HG03139 (cell line): ENCODE data around the gene SBNO2.

Experiments used
- ATAC-seq: cut with Tn5 transposase; IDR thresholded peaks from one replicate; pipeline ENCODE4 v1.9.1; 2021; ENCODE audit not compliant: unreplicated experiment

Gene SBNO2

DNA sequence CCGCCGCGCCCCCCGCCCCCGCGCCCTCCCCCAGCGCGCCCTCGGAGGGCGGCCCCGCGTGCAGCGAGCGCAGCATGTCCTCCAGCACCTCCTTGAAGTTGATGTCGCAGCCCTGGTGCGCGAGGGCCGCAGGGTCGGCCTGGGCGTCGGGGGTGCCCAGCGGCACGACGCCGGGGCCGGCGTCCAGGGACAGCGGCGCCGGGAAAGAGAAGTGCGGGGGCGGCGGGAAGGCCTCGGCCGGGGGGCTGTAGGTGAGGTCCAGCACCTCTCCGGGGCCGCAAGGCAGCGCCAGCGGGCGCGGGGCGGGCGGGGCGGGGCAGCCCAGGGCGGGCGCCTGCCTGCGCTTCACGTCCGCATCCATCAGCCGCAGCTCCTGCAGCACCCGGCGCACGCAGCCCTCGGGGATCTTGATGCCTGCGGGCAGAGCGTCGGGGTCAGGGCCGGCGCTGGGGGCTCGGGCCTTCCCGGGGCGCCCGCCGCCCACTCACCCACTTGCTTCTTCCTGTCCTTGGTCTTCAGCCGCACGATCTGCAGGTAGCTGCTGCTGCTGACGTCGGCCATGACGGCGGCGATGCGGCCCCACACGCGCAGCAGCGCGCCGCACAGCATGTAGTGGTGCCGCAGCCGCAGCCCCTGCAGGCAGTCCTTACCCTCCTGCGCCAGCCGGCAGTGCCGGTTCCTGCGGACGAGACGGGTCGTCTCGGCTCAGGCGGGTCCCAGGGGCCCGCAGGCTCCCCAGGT is 65.6 kb downstream of the SBNO2 start:
- no peak for ATAC-seq

DNA sequence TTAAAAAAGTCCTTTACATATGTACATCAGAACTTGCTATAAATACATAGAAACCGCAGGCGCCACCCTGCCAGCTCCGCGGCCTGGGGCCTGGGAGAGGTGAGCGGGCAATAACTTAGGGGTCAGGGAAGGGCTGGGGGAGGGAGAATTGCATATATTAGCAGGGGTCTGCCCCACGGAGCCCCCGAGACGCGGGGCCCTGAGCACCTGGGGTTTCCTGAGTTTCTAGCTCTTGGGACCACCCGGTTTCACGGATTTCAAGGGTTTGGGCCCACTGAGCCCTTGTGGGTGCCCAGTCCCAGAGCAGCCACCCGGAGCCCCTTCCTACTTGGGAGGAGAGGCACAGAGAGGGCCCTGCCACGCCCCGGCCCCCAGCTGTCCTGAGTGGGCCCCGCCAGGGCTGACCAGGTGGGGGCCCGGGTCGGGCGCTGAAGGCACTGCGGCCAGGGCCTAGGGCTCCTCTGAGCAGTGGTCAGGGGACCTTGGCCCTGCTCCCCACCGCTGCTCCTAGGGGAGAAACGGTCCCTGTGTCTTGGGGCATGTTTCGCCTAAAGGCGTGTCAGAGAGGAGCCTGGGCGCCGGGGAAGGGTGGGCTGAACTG is 66.3 kb downstream of the SBNO2 start:
- no peak for ATAC-seq

DNA sequence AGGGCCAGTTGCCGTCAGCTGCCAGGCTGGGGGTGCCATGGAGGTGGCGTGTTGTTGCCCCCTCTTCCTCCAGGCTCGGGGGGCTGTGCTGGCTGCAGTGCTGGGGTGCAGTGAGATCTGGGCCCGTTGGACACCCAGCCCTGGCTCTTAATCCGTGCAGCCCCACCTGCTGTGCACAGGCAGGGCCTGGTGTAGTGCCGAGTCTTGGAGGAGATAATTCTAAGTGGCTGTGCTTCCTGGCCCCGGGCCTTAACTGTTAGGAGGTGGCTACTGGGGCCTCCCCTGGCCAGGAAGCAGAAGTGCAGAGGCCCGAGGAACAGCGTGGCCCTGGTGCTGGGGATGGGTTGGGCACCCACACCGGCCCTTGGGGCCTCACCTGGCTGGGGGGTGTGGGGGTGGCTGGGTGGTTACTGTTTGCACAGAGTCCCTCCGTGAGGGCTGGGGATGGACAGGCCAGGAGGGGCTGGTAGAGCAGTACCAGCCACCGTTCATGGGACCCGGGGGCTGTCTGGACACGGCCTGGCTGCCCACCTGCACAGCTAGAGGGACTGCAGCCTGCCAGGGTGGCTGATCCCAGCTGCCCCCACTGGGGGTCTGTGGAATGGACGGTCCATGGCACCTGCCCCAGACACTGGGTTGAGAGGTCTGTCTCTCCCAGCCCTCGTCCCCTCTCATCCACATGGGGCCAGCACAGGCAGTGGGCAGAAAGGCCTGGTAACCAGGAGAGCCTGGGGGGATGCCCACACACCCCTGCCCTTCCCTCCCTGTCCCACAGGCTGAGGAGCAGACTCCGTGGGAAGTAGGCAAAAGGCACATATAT is 67.0 kb downstream of the SBNO2 start:
- ATAC-seq = no peak

DNA sequence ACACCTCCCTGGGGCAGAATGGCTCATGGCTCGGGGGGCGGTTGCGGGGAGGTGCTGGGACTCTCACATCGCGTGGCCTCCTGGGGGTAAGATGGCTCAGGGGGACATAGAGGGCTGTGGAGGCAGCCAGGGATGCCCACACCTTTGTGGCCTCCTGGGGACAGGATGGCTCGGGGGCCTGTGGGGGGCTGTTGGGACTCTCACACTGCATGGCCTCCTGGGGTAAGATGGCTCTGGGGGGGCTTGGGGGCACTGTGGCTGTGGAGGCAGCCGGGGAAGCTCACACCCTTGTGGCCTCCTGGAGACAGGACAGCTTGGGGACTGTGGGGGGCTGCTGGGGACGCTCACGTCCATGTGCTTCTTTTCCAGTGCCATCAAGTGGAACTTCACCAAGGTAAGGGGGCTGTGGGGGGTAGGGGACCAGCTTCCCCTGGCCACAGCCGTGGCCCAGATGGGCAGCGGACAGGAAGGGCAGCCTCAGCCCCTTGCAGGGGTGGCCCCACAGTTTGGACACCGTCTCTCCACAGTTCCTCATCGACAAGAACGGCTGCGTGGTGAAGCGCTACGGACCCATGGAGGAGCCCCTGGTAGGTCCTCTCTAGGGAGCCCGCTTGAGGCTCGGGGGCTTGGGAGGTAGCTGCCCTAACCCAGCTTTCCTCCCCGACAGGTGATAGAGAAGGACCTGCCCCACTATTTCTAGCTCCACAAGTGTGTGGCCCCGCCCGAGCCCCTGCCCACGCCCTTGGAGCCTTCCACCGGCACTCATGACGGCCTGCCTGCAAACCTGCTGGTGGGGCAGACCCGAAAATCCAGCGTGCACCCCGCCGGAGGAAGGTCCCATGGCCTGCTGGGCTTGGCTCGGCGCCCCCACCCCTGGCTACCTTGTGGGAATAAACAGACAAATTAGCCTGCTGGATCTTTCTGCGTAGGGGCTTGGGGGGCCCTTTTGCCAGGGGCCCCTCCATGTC is 67.9 kb downstream of the SBNO2 start:
- ATAC-seq = no peak

DNA sequence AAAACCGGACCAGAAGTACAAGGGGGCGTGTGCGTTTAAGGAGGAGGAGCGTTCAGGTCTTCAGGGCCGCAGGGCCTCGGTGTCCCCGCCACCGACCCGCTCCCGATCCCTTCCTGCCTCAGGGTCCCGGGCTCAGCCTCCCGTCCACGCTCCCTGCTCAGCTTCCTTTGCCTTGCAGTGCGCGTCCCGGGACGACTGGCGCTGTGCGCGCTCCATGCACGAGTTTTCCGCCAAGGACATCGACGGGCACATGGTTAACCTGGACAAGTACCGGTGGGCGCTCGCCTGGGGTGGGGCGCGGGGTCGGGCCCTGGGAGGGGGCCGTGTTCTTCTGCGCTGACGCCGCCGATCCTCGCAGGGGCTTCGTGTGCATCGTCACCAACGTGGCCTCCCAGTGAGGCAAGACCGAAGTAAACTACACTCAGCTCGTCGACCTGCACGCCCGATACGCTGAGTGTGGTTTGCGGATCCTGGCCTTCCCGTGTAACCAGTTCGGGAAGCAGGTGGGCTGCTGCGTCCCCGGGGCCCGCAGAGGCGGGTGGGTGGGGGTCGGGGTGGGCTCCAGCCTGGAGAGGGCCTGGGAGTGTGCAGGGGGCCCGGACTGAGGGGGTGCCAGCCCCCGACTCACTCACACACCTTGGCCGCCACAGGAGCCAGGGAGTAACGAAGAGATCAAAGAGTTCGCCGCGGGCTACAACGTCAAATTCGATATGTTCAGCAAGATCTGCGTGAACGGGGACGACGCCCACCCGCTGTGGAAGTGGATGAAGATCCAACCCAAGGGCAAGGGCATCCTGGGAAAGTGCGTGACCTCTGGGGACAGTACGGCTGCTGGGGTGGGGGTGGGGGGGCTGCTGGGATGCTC is 68.8 kb downstream of the SBNO2 start:
- no peak for ATAC-seq

DNA sequence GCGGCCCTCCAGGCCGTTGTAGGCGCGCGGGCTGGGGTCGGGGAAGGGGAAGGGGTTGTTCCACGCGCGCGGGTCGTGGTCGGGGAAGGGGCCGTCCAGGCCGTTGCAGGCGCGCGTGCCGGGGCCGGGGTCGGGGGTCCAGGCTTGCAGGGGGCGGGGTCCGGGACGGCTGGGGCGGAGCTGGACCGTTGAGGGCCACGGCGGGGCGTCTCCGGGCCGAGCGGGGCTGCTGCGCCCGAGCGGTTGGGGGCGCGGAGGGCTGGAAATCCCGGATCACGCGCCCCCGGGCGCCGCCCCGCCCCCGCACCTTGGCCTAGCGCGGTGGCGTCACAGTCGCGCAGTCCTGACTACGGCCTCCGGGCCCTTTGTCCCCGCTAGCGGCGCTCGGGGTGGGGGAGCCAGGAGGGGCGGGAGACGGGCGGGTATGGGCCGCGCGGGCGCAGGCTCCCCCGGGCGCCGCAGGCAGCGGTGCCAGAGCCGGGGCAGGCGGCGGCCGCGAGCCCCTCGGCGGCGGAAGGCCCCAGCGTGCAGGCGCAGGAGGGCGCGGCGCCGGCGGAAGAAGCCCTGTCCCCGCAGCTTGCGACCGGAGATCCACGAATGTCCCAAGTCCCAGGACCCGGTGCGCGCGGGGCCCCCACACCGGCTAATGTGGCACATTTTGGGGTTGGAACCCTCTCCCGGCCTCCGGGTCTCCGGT is 69.6 kb downstream of the SBNO2 start:
- ATAC-seq = peak; percentile 30

DNA sequence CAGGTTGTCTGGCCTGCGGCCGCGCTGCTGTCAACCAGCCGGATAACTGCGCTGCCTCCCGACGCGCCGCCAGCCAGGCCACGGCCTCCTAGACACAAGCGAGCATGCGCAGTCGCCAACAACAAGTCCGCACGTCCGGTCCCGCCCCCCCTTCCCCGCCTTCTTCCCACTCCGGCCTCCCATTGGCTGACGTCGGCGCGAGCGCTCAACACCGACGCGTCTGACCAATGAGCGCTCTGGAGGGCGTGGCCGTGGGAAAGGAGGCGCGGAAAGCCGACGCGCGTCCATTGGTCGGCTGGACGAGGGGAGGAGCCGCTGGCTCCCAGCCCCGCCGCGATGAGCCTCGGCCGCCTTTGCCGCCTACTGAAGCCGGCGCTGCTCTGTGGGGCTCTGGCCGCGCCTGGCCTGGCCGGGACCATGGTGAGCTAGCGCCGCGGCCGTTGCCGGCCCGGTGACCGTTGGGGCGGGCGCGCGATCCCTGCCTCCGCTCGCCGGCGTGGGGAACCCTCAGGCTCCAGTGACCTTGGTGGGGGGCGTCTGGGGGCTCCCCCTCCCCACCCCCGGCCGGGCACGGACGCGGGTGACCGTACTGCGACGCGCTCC is 70.3 kb downstream of the SBNO2 start, which contains the start of gene GPX4:
GPX4 (plus strand) TSS at position 287 of the 603 bp plus-strand sequence; CDS start at position 337, 50 bp downstream.
- ATAC-seq = peak; percentile 57

DNA sequence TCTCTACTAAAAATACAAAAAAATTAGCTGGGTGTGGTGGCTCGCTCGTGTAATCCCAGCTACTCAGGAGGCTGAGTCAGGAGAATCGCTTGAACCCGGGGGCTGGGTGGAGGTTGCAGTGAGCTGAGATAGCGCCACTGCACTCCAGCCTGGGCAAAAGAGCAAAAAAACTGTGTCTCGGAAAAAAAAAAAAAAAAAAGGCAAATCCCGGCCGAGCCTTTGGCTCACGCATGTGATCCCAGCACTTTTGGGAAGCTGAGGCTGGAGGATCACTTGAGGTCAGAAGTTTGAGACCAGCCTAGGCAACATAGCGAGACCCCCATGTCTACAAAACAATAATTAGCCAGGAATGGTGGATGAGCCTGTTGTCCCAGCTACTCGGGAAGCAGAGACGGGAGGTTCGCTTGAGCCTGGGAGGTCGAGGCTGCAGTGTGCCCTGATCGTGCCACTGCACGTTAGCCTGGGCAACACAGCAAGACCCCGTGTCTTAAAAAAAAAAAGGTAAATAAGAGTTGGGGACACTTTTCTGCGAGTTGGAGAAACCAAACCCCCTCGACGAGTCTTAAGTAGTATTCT is 70.8 kb downstream of the SBNO2 start:
- ATAC-seq = no peak

DNA sequence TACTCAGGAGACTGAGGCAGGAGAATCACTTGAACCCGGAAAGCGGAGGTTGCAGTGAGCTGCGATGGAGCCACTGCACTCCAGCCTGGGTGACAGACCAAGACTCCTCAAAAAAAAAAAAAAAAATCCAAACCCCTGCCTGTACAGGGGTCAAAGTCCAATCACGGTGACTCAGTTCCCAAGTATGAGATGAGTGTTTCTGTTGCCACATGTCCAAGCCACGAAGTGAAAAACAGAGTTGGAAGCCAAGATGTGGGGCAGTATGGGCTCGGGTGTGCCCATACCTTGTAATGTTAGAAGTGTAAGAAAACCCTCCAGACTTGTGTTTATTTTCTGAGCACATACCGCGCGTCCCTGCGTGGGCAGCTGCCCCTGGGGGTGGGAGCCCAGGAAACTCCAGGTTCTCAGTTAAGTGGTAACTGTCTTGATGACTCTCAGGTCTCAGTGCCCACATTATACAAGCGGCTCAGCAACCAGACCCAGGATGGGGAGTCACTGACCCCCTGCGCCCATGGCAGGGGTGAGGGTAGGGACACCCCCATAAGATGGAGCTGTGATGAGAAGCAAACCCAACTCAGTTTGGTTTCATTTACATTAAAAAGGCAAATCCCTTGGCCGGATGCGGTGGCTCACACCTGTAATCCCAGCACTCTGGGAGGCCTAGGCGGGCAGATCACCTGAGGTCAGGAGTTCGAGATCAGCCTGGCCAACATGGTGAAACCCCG is 71.5 kb downstream of the SBNO2 start:
- no peak for ATAC-seq

DNA sequence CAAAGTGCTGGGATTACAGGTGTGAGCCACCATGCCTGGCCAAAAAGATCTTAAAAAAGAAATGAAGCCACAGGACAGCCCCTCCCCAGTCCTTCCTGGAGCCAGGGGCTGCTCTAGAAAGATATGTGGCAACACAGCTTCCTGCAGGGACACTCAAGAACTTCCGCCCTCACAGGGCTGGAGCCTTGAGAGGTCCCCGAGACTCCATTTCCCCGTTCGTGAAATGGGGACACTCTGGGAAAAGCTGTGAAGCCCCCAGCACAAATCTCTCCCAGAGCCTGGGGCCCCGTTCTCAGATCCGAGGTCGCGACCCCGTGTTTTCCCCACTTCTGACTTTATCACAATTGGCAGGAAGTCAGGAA is 72.8 kb downstream of the SBNO2 start:
- ATAC-seq = no peak

DNA sequence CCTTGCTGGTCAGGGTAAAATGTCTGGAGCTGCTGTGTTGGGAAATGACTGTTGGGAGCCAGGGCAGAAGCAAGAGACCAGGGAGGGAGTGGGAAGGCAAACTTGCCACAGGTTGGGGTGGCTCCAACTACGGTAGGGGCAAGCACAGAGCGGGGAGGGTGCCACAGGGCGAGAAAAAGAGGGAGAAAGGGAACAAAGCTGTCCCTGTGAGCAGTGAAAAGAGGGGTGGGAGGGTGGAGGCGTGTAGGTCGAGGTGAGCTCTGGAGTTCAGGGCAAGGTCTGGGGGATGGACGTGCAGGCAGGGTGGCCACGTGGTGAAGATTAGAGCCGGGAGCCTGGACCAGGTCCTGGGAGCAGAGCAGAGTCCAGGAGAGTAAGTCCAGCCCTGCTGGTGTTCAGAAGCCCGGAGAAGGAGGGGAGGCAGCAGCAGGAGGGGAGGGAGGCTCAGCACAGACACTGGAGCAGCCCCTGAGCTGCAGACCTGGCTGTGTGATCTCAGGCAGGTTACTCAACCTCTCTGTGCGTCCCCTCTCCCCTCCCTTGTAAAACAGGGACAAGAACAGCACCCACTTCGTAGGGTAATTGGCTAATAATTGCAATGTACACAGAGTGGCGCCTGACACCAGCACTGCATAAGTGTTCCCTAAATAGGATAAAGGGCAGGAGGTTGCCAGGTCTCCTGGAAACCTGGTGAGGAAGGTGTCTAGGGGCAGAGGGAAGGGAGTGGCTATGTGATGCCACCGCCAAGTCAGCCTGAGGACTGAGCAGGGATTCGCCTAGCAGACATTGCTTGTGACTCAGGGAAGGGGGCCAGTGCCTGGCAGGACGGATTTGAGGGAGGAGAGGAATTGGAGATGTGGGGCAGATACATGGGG is 75.7 kb downstream of the SBNO2 start:
- ATAC-seq = no peak

DNA sequence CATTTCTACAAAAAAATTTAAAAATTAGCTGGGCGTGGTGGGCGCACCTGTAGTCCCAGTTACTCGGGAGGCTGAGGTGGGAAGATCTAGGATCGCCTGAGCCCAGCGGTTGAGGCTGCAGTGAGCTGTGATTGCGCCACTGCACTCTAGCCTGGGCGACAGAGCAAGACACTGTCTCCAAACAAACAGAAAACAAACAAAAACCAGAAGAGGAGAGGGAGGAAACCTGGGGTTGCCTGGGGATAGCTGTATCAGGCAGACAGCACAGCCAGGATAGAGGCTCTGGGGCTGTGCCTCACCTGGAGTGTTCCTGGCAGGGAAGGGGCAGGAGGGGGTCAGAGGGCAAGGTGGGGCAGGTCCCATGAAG is 76.3 kb downstream of the SBNO2 start:
- ATAC-seq = no peak

DNA sequence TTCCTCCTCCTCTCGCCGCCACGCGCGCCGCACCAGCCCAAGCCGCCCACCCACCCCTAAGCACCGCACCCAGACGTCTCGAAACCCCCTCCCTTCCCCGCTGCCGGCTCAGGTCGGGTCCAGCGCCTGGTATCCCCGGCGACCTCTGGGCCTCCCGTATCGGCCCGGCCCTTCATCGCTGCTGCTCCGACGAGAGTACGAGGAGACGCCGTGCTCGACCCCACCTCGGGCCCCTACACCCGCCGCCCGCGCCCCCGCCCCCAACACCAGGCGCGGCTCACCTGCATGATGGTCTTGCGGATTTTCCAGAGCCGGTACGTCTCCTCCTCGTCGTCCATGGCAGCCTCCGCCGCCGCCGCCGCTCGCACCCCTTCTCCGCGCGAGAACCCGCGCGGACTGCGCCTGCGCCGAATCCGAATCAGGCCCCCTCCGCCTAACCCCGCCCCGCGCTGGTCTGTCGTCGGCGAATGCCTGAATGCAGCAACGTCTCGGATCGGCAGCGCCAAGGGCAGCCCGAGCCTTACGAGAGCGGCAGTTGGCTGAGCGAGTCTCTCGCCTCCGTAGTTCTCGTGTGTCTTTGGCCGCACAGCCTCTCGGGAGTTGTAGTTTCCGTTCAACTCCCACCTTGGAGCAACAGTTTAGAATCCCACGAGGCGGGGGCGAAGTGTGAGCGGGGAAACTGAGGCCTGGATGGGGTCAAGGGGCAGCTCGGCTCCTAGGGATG is 78.9 kb downstream of the SBNO2 start, which contains the start of gene POLR2E:
POLR2E (minus strand) TSS at position 398 of the 724 bp plus-strand sequence; CDS start at position 338, 60 bp downstream.
- ATAC-seq = peak; percentile 78

DNA sequence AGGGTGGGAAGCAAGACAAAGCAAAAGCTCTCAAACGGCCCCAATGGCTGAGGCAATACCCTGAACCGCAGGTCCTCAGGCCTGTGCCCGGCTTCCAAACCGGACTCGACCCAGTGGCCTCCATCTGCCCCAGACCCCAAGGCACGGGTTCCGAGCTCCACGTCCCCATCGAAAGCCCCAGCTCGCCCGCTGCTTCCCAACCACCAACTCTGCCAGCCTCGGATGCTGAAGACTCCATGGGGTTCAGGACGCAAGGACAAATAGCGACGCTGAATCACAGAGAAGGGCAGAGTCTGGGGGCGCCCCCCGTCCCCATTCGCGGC is 79.5 kb downstream of the SBNO2 start:
- no peak for ATAC-seq

DNA sequence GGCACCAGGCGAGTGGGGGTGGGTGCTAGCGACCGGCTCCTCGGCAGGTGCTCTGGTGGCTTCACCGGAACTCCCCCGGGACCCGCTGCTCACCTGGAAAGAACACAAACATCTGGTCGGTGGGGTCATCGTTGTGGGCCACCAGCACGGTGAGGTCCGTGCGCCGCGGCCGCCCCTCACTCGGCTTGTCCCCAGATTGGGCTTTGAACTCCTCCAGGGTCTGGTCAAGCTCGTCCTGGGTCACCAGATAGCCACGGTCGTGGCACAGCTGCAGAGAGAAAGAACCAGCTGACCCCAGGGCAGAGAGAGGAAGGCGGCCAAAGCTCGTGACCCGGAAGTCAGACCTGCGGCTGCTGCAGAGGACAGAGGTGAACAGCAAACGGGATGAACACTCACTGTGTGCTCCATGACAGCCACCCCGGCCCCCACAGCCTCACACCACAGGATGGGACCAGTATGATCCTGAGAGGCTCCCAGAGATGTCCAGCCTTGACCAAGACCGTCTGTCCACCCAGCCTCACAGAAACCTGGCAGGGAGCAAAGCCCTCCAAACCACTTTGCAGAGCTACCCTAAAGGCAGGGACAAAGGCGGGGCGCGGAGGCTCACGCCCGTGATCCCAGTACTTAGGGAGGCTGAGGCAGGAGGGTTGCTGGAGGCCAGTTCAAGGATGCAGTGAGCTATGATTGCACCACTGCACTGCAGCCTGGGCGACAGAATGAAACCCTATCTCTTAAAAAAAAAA is 80.1 kb downstream of the SBNO2 start:
- ATAC-seq = no peak

DNA sequence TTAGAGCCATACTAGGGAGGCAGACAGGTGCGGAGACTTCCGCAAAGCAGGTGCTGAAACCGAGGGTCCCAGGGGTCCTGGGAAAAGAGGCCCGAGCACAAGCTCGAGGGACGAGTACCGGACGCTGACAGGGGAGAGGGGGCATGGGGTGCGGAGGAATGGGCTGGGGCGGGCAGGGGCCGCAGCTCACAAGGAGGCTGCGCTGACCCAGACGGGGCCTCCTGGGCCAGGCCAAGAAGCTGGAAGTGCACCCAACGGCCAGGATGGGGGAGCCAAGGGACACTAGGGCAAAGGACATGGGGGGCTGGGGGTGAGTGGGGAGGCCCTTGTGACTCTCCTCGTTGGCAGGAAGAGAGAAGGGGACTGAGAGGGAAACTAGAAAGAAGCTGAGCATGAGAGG is 80.7 kb downstream of the SBNO2 start:
- ATAC-seq = no peak
